NCI-H748 treated with DMSO at 0.1 percent for 48 hours (cell line): ENCODE measurements around the gene CDC40.
"Not testable (repeated sequence)": the region's sequence is repeated elsewhere in the genome, so short reads cannot be mapped to it uniquely, and the experiment has no call there.

Source experiments
- DNase-seq: peaks from one replicate; lab custom pipeline; 2025; lab: John Stamatoyannopoulos, UW

Gene CDC40

DNA sequence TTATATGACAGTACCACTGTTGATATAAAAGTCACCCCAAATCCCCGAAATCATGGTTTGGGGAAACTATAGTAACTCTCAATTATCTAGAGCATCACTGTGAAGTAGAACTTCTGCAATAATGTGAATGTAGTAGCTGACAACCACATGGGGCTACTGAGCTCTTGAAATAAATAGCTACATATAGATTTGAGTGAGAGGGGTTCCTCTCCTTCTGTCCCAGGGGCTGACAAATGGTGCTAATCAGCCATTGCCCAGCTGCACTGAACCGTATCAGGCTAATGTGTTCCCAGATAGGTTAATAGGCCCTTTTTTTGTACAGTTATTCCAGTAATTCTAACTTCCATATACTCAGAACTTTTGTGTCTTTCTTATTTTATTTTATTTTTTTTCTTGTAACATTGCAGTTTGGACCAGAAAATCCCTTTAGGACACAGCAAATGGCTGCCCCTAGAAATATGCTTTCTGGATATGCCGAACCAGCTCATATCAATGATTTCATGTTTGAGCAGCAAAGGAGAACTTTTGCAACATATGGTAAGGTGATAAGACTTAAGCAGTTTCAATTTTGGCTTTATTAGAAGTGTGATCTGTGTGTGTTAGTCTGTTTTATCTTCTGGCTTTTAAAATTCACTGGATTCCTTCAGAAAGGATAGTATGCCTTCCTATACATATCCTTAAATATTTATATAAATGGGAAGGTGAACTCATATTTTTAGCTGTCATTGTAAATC, 21.1 kb downstream of the CDC40 start:
- DNase-seq = no peak

DNA sequence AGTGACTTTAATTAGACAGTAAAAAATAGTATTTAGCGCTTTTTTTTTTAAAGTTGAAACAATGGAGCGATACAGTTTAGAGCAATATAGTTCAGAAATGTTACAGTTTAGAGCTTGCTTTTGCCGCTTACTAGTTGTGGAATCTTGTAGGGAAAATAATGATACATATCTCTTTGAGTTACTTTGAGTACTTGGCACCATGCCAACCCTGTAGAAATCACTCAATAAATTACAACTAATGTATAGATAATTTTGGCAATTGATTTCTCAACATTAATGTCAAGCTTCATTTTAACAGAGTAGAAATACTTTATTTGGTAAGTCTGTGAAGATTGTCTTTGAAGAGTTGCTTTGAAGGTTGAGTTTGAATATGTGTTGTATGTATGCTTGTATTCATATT, 27.4 kb downstream of the CDC40 start:
- DNase-seq = no peak

DNA sequence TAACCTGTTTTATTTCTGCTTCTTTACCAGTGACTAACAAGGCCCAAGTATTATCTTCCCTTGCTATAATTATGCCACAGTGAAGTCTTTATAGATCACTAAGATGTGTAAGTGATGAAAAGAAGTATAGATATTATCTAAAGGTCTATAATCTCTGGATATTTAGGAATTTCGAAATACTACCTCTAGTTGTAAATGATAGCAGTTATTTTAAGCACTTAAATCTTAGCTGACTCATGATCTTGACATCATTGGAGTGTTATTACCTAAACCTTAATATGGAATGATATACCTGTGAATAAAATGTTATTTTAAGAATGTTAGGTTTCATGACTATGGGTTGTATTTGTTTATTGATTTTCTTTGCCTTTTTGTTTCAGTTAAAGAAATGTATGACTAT, 31.5 kb downstream of the CDC40 start:
- no peak for DNase-seq

DNA sequence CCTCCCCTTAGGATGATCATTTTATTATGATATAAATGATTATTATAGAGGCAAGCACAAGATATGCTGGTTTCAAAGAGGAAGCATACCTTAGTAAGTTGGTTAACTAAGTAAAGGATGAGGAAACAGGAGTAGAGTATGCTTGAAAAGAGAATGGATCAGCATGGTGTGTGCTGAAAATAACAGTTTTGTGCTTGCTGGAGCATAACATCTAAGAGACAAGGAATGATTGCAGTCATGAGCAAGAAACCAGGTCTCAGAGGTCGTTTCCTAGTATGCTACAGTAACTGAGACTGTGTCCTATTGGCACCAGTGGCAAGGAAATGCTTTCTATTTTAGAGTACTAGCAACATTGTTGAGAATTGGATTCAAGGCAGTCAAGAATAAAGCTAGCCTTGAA, 34.1 kb downstream of the CDC40 start:
- no peak for DNase-seq

DNA sequence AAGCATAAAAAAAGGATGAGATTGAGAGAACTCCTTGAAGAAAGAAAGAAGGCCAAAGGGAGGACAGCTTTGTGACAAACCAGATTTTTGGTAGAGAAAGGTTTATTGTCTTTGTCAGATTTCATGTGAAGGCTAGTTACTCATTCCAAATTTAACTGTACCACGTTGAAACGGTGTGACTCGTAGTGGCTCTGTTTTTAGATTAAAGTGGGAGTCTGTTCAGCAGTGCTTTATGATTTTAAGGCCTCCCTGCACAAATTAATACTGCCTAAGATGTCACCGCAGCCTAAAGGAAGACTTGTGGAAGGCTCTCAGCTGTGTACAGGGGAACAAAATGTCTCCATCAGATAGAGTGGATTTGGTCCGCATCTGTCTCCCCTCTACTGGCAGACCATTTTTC, 35.9 kb downstream of the CDC40 start:
- no peak for DNase-seq

DNA sequence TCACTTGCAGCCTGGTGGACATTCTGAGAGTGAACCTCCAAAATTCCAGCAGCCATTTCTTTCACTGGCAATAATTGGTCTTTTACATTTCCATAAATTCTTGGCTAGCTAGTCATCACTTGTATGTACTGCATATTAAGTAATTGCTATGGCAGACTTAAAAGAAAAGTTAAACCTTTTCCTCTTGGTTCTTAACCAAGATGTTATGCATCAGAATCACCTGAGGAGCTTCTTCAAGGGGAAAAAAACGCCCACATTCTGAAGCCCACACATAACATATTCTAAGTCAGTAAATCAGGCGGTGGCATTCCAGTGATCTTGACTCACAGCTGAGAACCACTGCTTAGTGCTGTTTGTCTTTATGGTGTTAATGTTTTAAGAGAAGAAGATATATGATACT, 37.0 kb downstream of the CDC40 start:
- DNase-seq = no peak

DNA sequence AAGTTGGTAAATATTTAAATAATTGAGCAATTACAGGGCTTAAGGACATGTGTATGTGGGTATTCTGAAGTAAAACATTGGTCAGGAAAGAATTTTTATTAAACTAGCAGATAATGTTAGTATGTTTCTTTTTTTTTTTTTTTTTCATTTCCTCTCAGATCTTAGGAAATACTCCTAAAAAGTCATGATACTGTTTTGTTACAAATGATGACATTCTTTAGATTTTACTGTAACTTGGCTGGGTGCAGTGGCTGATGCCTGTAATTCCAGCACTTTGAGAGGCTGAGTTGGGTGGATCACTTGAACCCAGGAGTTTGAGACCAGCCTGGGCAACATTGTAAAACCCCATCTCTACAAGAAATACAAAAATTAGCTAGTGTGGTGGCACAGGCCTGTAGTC, 41.5 kb downstream of the CDC40 start:
- no peak for DNase-seq

DNA sequence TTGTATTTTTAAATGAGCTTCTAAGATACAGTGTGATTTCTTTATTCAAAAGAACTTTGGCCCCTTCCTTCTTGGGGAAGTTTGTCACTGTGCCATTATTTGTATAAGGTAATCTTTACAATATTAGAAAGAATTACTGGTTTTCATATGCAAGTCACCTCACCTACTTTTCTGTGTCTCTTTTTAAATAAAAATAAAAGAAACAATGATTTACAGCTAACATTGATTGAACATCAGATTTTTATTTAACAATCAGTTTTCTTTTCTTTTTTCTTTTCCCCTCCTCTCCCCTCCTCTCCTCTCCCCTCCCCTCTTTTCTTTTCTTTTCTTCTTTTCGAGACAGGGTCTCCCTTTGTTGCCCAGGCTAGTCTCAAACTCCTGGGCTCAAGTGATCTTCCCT, 46.0 kb downstream of the CDC40 start:
- no peak for DNase-seq

DNA sequence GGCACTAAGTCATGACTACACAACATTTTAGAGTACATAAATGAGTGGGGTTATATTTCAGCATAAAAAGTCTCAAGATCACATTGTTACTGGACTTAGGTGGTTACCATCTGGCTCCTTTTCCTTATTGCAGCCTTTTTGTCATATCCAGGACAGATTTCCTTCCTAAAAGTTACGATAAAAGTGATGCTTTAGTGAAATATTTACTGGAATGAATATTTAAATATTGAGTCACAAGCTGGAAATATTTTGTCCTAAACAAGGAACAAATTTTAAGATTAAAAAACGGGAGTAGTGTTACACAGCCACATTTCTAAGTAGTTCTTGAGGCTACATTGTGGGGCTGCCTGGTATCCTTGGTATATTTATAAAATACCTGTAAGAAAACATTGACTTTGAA, 52.2 kb downstream of the CDC40 start:
- DNase-seq = no peak

DNA sequence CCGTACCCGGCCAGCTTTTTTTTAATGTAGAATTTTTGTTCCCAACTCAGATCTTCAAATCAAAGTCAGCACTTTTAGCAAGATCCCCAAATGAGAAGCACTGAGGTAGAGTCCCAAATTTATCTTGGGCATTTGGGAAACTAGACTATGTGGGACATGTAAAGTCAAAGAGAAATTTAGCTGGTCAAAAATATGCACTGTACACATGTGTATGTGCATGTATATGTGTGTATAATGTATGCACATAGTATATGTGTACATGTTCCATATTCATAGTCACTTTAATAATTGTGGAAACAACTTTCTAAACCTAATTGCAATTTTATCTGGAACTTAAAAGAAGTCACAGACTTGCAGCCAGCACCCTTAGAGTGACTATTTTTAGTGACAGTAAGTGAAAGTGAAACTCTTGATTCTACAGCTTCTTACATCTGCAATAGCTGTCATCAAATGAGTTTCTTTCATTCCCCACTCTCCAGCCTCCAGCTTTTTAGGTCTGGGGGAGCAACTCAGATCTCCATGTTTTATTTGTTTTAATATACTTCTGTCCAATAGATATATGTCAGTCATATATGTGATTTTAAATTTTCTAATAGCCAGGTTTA, 53.6 kb downstream of the CDC40 start:
- no peak for DNase-seq

DNA sequence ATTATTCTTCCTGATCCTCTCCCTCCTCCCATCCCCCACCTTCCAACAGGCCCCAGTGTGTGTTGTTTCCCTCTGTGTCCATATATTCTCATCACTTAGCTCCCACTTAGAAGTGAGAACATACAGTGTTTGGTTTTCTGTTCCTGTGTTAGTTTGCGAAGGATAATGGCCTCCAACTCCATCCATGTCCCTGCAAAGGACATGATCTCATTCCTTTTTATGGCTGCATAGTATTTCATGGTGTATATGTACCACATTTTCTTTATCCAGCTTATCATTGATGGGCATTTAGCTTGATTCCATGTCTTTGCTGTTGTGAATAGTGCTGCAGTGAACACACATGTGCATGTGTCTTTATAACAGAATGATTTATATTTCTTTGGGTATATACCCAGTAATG, 55.8 kb downstream of the CDC40 start:
- DNase-seq = not testable (repeated sequence)

DNA sequence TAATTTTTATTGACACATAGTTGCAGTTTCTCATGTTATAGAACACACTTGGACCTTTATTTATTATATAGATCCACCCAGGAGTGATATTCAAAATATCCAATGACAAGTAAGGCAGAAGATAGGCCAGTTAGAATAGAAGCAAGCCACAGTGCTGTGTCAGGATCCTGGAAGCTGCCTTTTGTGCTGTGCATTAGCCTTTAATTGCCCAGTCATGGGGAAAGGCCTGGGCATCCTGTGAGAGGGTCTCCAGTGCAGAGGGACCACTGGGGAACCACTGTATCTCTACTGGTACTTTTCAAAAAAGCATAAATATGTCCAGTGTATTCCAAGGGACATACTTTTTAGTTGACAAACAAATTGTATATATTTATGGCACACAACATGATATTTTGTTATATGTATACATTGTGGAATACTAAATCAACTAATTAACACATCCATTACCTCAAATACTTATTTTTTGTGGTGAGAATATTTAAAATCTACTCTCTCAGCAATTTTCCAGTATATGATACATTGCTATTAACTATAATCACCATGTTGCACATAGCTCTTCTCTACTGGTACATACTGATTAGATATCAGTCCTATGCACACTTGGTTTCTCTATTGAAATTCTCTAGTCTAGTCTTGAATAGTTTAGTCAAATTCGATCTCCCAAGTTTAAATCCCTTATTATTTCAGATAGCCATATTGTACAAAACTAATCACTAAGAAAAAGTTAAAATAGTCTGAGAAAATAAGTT, 59.5 kb downstream of the CDC40 start:
- DNase-seq = no peak

DNA sequence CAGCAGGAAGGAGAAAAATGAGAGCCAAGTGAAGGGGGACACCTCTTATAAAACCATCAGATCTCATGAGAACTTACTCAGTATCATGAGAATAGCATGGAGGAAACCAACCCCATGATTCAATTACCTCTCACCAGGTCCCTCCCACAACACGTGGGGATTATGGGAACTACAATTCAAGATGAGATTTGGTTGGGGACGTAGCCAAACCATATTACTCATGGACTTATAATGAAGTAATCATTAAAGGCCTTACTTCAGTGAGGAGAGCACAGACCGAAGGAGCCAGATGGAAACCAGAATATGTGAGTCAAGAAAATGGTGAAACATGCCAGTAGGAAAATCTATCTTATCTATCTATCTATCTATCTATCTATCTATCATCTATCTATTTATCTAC, 64.4 kb downstream of the CDC40 start:
- DNase-seq = not testable (repeated sequence)

DNA sequence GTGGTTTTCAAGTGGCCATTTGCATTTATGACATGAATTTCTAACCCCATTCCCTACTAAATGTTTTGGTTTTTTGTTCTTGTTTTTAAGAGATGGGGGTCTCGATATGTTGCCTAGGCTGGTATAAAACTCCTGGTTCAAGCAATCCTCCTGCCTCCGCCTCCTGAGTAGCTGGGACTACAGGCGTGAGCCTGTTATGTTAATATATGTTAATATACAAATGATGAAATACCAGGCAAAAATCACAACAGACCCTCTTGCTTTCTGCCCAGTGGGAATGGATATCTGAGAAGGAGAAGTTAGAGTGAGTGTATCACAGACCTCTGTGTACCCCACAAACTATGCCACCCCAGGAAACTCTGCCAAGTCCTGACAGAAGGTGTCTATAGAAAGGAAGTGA, 66.2 kb downstream of the CDC40 start:
- DNase-seq = no peak

DNA sequence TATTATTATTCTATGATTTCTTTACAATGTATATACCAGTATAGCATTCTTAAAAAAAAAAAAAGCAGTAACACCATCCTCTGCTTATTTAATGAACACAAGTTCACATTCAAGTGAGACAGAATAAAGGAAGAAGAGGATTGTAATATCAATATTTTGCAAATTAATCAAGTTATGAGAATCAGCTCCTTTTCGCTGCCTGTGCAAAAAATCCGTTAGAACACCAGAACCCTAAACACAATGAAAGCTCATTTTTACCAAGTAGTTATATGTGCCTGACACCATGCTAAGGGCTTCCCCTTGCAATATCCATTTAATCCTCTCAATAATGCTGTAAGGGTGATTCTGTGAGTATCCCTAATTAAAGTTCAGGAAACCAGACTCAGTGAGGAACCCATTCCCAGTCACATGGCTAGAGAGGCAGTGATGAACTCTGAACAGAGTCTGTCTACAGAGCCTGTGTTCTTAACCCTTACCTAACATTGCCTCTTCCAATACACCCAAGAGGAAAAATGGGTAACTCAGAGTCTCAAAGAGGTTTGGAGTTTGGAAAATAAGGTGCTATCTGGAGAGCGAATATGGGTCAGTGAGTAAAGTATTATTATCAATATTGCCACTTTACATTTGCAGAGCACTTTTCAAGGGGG, 66.8 kb downstream of the CDC40 start:
- DNase-seq = no peak

DNA sequence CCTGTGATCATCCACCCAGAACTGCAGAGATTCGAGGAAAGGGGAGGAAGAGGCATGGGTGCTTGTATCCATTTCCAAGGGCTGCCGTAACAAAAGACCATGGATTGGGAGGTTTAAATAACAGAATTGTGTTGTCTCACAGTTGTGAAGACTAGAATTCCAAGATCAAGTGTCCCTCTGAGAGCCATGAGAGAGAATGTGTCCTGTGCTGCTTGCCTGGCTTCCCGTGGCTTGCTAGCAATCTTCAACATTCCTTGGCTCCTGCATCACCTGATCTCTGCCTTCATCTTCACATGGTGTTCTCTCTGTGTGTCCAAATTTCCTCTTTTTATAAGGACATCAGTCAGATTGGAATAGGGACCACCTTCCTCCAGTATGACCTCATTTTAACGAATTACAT, 69.8 kb downstream of the CDC40 start:
- DNase-seq = no peak

DNA sequence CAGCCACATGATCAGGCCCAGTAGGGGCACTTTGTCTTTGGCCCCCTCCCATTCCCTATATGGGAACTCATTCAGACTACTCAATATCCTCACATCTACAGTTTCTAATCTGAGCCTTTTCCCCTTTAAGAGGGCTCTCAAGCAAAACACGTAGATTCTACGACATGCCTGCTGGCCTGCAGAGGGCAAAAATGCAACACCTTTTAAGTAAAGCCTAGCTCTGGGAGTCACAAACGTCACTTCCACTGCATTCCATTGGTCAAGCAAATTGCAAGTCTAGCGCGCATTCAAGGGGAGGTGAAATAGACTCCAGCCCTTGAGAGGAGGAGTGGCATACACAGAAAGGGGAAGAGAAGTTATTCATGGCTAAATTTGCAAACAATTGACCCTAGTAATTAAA, 70.6 kb downstream of the CDC40 start:
- DNase-seq = no peak

DNA sequence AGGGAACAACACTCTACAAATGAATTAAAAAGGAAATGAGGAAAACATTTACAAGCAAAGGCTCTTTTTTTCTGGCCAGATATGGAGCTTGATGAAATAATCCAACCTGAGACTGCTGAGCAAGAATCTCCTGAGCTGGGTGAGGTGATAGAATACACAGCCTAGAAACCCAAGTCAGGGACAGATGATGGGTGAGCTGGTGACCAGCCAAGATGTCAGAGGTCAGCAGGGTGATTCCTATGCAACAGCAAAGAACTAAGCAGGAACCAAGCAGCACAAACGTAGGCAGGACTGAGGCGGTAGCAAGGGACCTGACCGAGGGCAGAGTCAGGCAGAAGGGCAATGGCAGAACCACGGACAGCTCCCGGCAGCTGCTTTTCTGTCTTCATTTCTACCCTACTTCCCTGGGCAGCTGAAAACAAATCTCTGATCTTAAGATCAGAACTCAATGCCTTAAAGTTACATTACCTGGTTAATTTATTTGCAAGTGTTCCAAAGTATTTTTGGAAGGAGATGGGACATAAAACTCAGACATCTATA, 75.1 kb downstream of the CDC40 start:
- no peak for DNase-seq

DNA sequence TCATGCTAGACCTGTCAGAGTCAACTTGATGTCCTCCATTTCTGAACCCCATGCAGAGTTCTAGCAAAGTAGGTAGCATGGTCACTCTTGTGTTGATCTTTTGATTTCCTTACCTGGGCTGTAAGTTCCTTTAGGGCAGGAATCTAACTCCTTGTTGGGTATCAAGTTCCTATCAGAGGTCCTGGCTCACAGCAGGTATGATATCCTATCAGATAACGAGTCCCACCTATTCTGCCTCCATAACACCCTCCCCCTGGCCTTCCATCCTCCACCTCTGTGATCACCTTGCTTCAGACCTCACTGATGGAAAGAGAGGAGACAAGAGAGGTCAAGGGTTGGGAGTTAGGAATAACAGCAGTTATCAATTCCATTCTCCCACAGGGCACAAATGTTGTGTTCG, 76.1 kb downstream of the CDC40 start:
- no peak for DNase-seq

DNA sequence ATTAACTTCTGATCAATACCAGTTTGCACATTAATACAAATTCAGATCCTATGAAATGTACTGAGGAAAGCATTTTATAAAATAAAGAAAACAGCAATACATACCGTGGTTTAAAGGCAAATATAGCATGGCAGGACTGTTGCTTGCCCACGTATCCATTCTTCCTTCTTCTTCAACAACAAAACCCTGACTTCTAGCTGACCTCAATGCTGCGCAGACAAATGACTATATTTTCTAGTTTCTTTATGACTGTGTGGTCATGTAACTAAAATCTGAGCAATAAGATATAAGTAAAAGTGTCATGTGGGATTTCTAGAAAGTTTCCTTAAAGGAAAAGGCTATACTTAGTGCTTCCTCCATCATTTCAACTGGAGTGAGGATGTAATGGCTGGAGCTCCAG, 85.0 kb downstream of the CDC40 start:
- no peak for DNase-seq

DNA sequence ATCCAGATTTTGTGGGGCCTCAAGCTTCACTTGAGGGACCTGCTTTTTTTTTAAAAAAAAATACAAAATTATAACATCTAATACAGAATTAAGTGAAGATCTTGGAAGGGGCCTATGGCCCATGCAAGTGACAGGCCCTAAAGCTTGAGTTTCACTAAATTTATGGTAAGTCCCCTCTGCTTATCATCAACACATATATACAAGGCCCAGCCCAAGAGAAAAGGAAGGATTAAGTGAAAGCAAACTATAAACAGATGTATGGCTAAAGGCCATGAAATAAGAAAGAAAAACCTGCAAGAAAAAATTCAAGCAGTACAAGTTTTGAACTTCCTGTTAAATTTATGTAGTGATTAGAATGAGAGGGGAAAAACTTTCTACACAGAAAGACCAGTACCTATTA, 86.8 kb downstream of the CDC40 start:
- DNase-seq = no peak

DNA sequence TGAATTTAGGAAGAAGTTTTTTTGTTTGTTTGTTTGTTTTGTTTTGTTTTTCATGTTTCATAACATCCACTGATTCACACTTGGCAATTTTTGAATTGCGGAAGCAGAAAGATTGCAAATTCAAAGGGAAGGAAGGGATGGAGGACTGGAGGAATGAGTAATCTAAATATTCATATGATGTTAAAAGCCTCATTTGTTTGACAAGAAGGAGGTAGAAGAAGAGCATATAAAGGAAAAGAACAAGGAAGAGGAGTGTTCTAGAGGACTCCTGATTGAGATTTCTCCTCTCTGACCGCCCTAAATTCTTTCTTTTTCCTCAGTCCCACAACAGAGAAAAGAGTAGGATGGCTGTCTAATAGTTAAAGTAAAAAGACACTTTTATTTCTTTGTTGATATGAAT, 89.4 kb downstream of the CDC40 start:
- no peak for DNase-seq

DNA sequence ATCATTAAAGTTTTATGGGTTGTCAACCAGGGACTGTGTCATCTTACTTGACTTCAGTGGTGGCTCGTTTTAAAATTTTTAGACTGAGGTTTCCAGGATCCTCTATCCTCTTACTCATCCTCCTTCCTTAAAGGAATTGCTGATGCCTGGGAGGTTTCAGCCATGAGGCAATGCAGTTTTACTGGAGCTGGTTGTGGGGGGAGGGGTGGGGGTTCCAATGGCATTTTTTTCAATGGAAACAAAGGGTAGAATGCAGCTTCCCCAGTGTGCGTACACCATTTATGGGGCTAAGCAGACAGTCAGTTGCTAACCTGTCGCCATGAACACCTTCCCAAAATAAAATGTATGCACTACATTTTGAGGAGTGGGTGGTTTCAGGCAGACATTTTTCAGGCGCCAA, 89.9 kb downstream of the CDC40 start:
- no peak for DNase-seq
